Endothelial cell of umbilical vein (primary cell): Measurements from ENCODE around the gene EXOC6. TPM values are rescaled to one million over a fixed set of nuclear protein-coding genes. Genes with fewer than 3 reads are reported as not detected.

Experiments
- BruUV-seq: library from RNA; stranded (reverse); fragments of 400-500 nt; replicated peaks from 2 replicates; lab custom pipeline; 2021; lab: Mats Ljungman, UMichigan
- CTCF ChIA-PET: fragments of 300-600, 350-600 bp; sonication (Branson Sonifier 250); formaldehyde crosslinking; loops from one replicate; lab custom pipeline; 2021; ENCODE audit warnings: antibody characterized with exemption, inconsistent platforms; lab: Charles Lee
- POLR2A ChIA-PET: fragments of 300-600, 350-600 bp; sonication (Branson Sonifier 250); formaldehyde crosslinking; loops from one replicate; lab custom pipeline; 2021; ENCODE audit warnings: antibody characterized with exemption, inconsistent platforms; lab: Charles Lee
- DNase-seq: peaks from one replicate; pipeline ENCODE4 v3.0.0-alpha.2; 2011; ENCODE audit warnings: low read depth, low spot score
- FAIRE-seq: peaks from 2 replicates; lab custom pipeline; 2011; peaks lifted over from hg19 to GRCh38; lab: Jason Lieb, UNC
- H2AFZ ChIP-seq: 2 replicates; pipeline ENCODE4 v1.6.0; 2012; ENCODE audit warnings: low read depth, low read length, control low read depth, inconsistent platforms
- H3K27ac ChIP-seq: 2 replicates; pipeline ENCODE4 v1.5.1; 2011; ENCODE audit warnings: low read depth, mild to moderate bottlenecking, control low read depth, low read length, moderate library complexity; ENCODE audit not compliant: insufficient read depth
- H3K27me3 ChIP-seq, 2 experiments: 2 replicates each; pipeline versions ENCODE4 v1.6.0 to v1.6.1; 2011; ENCODE audit warnings: low read length in 2 of 2, mixed read lengths in 1 of 2; ENCODE audit not compliant: control insufficient read depth in 2 of 2, insufficient read depth in 2 of 2
- H3K36me3 ChIP-seq, 2 experiments: 2 replicates in 1 of 2; 3 replicates in 1 of 2; pipeline ENCODE4 v1.5.1; 2011; ENCODE audit warnings: low read length in 2 of 2, mild to moderate bottlenecking in 1 of 2, moderate library complexity in 1 of 2; ENCODE audit not compliant: control insufficient read depth in 2 of 2, insufficient read depth in 2 of 2; ENCODE audit errors: extremely low read depth in 1 of 2
- H3K4me1 ChIP-seq: 3 replicates; pipeline ENCODE4 v1.5.1; 2011; ENCODE audit warnings: mild to moderate bottlenecking, low read length; ENCODE audit not compliant: control insufficient read depth, insufficient read depth; ENCODE audit errors: extremely low read depth
- H3K4me2 ChIP-seq: 2 replicates; pipeline ENCODE4 v1.6.1; 2011; ENCODE audit warnings: low read length, control low read depth, mixed read lengths; ENCODE audit not compliant: insufficient read depth
- H3K4me3 ChIP-seq, 3 experiments: fragments of 200-600 bp in 1 of 3; sonication (generic), shearing (Covaris generic) in 1 of 3; replicated peaks in 1 of 3; 2 replicates each; pipeline ENCODE4 v1.5.1; 2011 to 2016; ENCODE audit warnings: control low read depth in 3 of 3, low read length in 3 of 3, mild to moderate bottlenecking in 2 of 3, inconsistent platforms in 1 of 3, low read depth in 1 of 3, moderate library complexity in 1 of 3; ENCODE audit not compliant: insufficient read depth in 1 of 3
- H3K79me2 ChIP-seq: 2 replicates; pipeline ENCODE4 v1.6.0; 2012; ENCODE audit warnings: low read length, inconsistent platforms; ENCODE audit not compliant: control insufficient read depth, insufficient read depth
- H3K9ac ChIP-seq: replicated peaks from 2 replicates; pipeline ENCODE3; 2011; ENCODE audit warnings: low read length, control low read depth; ENCODE audit not compliant: insufficient read depth; ENCODE audit errors: extremely low read depth
- H3K9me1 ChIP-seq: replicated peaks from 3 replicates; pipeline ENCODE4 v1.6.0; 2011; ENCODE audit warnings: mild to moderate bottlenecking, low read length; ENCODE audit not compliant: control insufficient read depth, insufficient read depth; ENCODE audit errors: extremely low read depth
- H3K9me3 ChIP-seq: replicated peaks from 2 replicates; pipeline ENCODE4 v1.5.1; 2012; ENCODE audit warnings: low read length, inconsistent platforms; ENCODE audit not compliant: control insufficient read depth, insufficient read depth
- H4K20me1 ChIP-seq: replicated peaks from 2 replicates; pipeline ENCODE3; 2011; ENCODE audit warnings: mild to moderate bottlenecking, low read length; ENCODE audit not compliant: control insufficient read depth, insufficient read depth; ENCODE audit errors: extremely low read depth
- EZH2 ChIP-seq: IDR thresholded peaks from 2 replicates; pipeline ENCODE4 v1.6.1; 2012; ENCODE audit warnings: borderline replicate concordance, low read depth, mild to moderate bottlenecking, moderate library complexity, low read length, inconsistent platforms; ENCODE audit not compliant: severe bottlenecking
- FOS ChIP-seq: IDR thresholded peaks from 2 replicates; pipeline ENCODE4 v1.6.1; 2011; ENCODE audit warnings: mild to moderate bottlenecking, low read length, moderate library complexity, borderline replicate concordance; ENCODE audit not compliant: insufficient read depth
- GATA2 ChIP-seq: IDR thresholded peaks from 2 replicates; pipeline ENCODE4 v1.7.0; 2011; ENCODE audit warnings: low read depth, mild to moderate bottlenecking, moderate library complexity, mixed read lengths, low read length; ENCODE audit not compliant: insufficient read length, insufficient read depth
- JUN ChIP-seq: IDR thresholded peaks from 2 replicates; pipeline ENCODE4 v1.6.1; 2011; ENCODE audit warnings: borderline replicate concordance, low read depth; ENCODE audit not compliant: insufficient read length, insufficient read depth
- MYC ChIP-seq: IDR thresholded peaks from one replicate; pipeline ENCODE4 v1.6.1; 2011; ENCODE audit warnings: mild to moderate bottlenecking, low read depth, low read length
- POLR2A ChIP-seq: IDR thresholded peaks from 2 replicates; pipeline ENCODE4 v1.6.1; 2012; ENCODE audit warnings: low read depth, mild to moderate bottlenecking, control low read depth, low read length
- POLR2AphosphoS5 ChIP-seq: IDR thresholded peaks from 2 replicates; pipeline ENCODE4 v1.6.1; 2012; ENCODE audit warnings: low read depth, mild to moderate bottlenecking, control low read depth, low read length, moderate library complexity; ENCODE audit not compliant: insufficient read depth
- dilution Hi-C: fragments of 300-500 bp; cut with MboI; formaldehyde crosslinking; loops from one replicate; pipeline ENCODE4 v1.15.0; 2019; ENCODE audit warnings: low sequenced_read_pairs; ENCODE audit not compliant: extremely low pct_ligation_motif_present
- intact Hi-C: fragments of 100-400 bp; cut with micrococcal nuclease; formaldehyde crosslinking; loops from one replicate; pipeline ENCODE4 v1.10.0; 2022
- polyA plus RNA-seq, 4 experiments: library from polyadenylated mRNA; depleted of rRNA in 3 of 4; stranded (reverse) in 3 of 4; unstranded in 1 of 4; fragments of >200 nt; gene quantifications; 2 replicates each; pipeline versions ENCODE4 v1.2.1 to v1.2.3, GENCODE V29; 2011 to 2012; ENCODE audit warnings: missing spikeins in 1 of 4
- total RNA-seq: library from RNA; stranded (reverse); gene quantifications from 2 replicates; pipeline ENCODE4 v1.2.3, GENCODE V29; 2021
- TF ChIP-seq, protein P1 (sequence below): IDR thresholded peaks from 2 replicates; pipeline ENCODE4 v1.6.1; 2011; ENCODE audit not compliant: insufficient read depth, insufficient read length
- TF ChIP-seq, protein P2 (sequence below), 2 donors: IDR thresholded peaks; 1 replicate in 1 of 2; 2 replicates in 1 of 2; pipeline ENCODE4 v1.5.1; 2011; ENCODE audit warnings: low read length in 2 of 2, mild to moderate bottlenecking in 2 of 2, moderate library complexity in 2 of 2, control low read depth in 1 of 2, inconsistent platforms in 1 of 2, low read depth in 1 of 2; ENCODE audit not compliant: insufficient read depth in 1 of 2; ENCODE audit errors: extremely low read depth in 1 of 2

Gene EXOC6
- total and polyA plus RNA-seq, 2 donors (not counting 3 experiments of a cell fraction or from before 2014, with no cell fraction given), result 72.6 to 108 TPM

DNA sequence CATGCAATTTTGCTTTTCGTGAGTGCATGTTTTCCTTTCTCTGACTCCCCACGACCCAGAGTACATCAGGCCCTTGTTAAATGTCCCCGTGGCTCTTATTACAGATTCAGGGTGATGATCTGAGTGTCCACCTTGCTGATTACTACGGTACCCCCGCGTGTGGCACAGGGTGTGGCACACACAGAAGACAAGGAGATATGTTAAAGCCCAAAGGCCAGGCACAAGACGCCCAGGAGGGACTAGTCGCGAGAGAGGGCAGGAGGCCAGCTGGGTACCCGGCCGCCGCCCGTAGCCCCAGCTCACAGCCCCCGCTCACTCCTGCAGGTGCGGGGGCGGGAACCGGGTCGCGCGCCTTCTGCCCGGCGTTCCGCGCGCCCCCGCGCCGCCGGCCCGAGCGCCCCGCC is 281 bp upstream of the EXOC6 start:
- Histone ChIP-seq H3K4me1 (peaks cover 32% of the 10 kb centered on the region), H3K79me2 (peaks cover 41% of the 10 kb centered on the region), H3K27ac (no peak overlapping the region), H3K4me2 (peak overlapping the region; percentile 66), H3K27me3 (no peaks in the 10 kb centered on the region), H3K9ac (no peak overlapping the region), H3K36me3 (peaks cover 8 to 19% of the 10 kb centered on the region in 2 experiments), H3K4me3 (peak overlapping the region in 2 of 3 experiments; percentile 35 to 77), H4K20me1 (no peaks in the 10 kb centered on the region), H3K9me3 (no peaks in the 10 kb centered on the region), H2AFZ (peak overlapping the region; percentile 27), H3K9me1 (no peaks in the 10 kb centered on the region)
- DNase-seq (peak; percentile 58), FAIRE-seq (no peak)
- BruUV-seq, result no TSS peak
- TF ChIP-seq JUN (no peak), FOS (no peak), EZH2 (no peak), MYC (no peak), GATA2 (no peak), POLR2A (no peak), POLR2AphosphoS5 (no peak)
- TF ChIP-seq, protein P1, sequence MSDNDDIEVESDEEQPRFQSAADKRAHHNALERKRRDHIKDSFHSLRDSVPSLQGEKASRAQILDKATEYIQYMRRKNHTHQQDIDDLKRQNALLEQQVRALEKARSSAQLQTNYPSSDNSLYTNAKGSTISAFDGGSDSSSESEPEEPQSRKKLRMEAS, result no peak
- TF ChIP-seq, protein P2, sequence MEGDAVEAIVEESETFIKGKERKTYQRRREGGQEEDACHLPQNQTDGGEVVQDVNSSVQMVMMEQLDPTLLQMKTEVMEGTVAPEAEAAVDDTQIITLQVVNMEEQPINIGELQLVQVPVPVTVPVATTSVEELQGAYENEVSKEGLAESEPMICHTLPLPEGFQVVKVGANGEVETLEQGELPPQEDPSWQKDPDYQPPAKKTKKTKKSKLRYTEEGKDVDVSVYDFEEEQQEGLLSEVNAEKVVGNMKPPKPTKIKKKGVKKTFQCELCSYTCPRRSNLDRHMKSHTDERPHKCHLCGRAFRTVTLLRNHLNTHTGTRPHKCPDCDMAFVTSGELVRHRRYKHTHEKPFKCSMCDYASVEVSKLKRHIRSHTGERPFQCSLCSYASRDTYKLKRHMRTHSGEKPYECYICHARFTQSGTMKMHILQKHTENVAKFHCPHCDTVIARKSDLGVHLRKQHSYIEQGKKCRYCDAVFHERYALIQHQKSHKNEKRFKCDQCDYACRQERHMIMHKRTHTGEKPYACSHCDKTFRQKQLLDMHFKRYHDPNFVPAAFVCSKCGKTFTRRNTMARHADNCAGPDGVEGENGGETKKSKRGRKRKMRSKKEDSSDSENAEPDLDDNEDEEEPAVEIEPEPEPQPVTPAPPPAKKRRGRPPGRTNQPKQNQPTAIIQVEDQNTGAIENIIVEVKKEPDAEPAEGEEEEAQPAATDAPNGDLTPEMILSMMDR (IDR thresholded peaks at IDR 0.05; ENCODE audit: extremely low read depth in 1 of 2, insufficient read depth in 1 of 2, low read depth in 1 of 2, low read length in 2 of 2), result no peak
- intact Hi-C loops (loop anchor here (10.0 kb wide), 1 partner anchor 217 kb away; the partner anchor contains the start of gene CYP26C1), dilution Hi-C loops (no loop called here)
- POLR2A ChIA-PET, result interaction anchor here (0.9 to 1.6 kb wide), 2 partner anchors 10 to 26 kb away, joined by 3 to 4 read pairs; no protein-coding TSS in a partner anchor
- CTCF ChIA-PET, result interaction anchor here (0.6 to 3.8 kb wide), 21 partner anchors 8 to 331 kb away, joined by 3 to 33 read pairs (median 4); partner anchors contain the start of gene HHEX
